ENCODE data around the gene EXOSC10. TPM values are rescaled to one million over a fixed set of nuclear protein-coding genes. Genes with fewer than 3 reads are reported as not detected.

The EXOSC10 gene
- total and polyA plus RNA-seq, 2 of the 13 experiments (the other 11 are each of a cell fraction or from before 2014, with no cell fraction given): 48.4 to 67.6 TPM

- TF ChIP-seq HIC2 (CRISPR knock-in tag; IDR thresholded peaks at IDR 0.05; ENCODE audit: low read depth) (peak; percentile 52), MAFK (conservative IDR thresholded peaks at IDR 0.05 in 1 of 2, IDR thresholded peaks at IDR 0.05 in 1 of 2; ENCODE audit: low read length in 2 of 2) (no peak), HNF4G (IDR thresholded peaks at IDR 0.05; ENCODE audit: borderline replicate concordance, low read depth, low read length) (peak; percentile 85), HNF4G (CRISPR knock-in tag; IDR thresholded peaks at IDR 0.05; ENCODE audit: borderline replicate concordance, low read depth) (no peak; the same call in 1 of the 2 replicates), ZFP36L1 (CRISPR knock-in tag; IDR thresholded peaks at IDR 0.05) (no peak), YY1 (IDR thresholded peaks at IDR 0.05; ENCODE audit: insufficient read depth, insufficient replicate concordance, low read depth, low read length) (peak; percentile 63), ZNF235 (CRISPR knock-in tag; IDR thresholded peaks at IDR 0.05; ENCODE audit: borderline replicate concordance) (no peak), RNF219 (CRISPR knock-in tag; IDR thresholded peaks at IDR 0.05) (no peak), ZNF850 (CRISPR knock-in tag; conservative IDR thresholded peaks at IDR 0.05) (no peak), PAXIP1 (CRISPR knock-in tag; conservative IDR thresholded peaks at IDR 0.05) (peak; percentile 73), ZNF7 (CRISPR knock-in tag; IDR thresholded peaks at IDR 0.05) (no peak), ATF4 (CRISPR knock-in tag; IDR thresholded peaks at IDR 0.05) (no peak), ZBTB38 (CRISPR knock-in tag; IDR thresholded peaks at IDR 0.05) (peak; percentile 70), KDM5A (IDR thresholded peaks at IDR 0.05; ENCODE audit: borderline replicate concordance, low read length) (no peak), PCBP2 (optimal IDR thresholded peaks at IDR 0.05; ENCODE audit: low read depth, low read length, poor library complexity, severe bottlenecking) (no peak), ZNF446 (CRISPR knock-in tag; IDR thresholded peaks at IDR 0.05) (0 out of 2 replicates have a peak, but pooled peaks have one; percentile 45), ZNF230 (CRISPR knock-in tag; IDR thresholded peaks at IDR 0.05) (no peak), ZSCAN22 (CRISPR knock-in tag; IDR thresholded peaks at IDR 0.05) (no peak), GLI4 (CRISPR knock-in tag; IDR thresholded peaks at IDR 0.05; ENCODE audit: borderline replicate concordance) (peak; percentile 69; the same call in 1 of the 2 replicates), ZBTB8A (CRISPR knock-in tag; IDR thresholded peaks at IDR 0.05; ENCODE audit: borderline replicate concordance, low read depth) (no peak), ZBTB21 (CRISPR knock-in tag; IDR thresholded peaks at IDR 0.05) (no peak)
Measured at GRCh38 chr1:11046625-11047365, 52.9 kb downstream of the EXOSC10 start, which contains the start of gene MASP2 (continued).

Data from HepG2 (cell line).